Cardiac muscle cell (in vitro differentiated cells and primary cell): Measurements from ENCODE around the gene TMEM108. TPM values are rescaled to one million over a fixed set of nuclear protein-coding genes. Genes with fewer than 3 reads are reported as not detected.

Experiments
- DNase-seq, 2 donors: peaks; one replicate each; pipeline versions ENCODE4 v3.0.0 to v3.0.0-alpha.2; 2010 to 2017; ENCODE audit warnings: low read depth in 1 of 2, low spot score in 1 of 2
- H3K27ac ChIP-seq: fragments of 200-600 bp; sonication (generic); 2 replicates; pipeline ENCODE4 v1.5.1; 2016
- H3K27me3 ChIP-seq: fragments of 200-600 bp; sonication (generic); 2 replicates; pipeline ENCODE4 v1.6.0; 2016; ENCODE audit warnings: control low read depth
- H3K36me3 ChIP-seq: fragments of 200-600 bp; sonication (generic); 2 replicates; pipeline ENCODE4 v1.5.1; 2016; ENCODE audit warnings: control low read depth
- H3K4me1 ChIP-seq: fragments of 200-600 bp; sonication (generic); 2 replicates; pipeline ENCODE4 v1.8.1; 2017; ENCODE audit warnings: low read depth, mild to moderate bottlenecking, mixed run types
- H3K4me3 ChIP-seq: fragments of 200-600 bp; sonication (generic); 2 replicates; pipeline ENCODE4 v1.5.1; 2016; ENCODE audit warnings: mild to moderate bottlenecking
- H3K9me3 ChIP-seq: fragments of 200-600 bp; sonication (generic); 2 replicates; pipeline ENCODE4 v1.5.1; 2017; ENCODE audit warnings: low read depth, mild to moderate bottlenecking, control low read depth
- polyA plus RNA-seq: library from polyadenylated mRNA; unstranded; fragments of >200 nt; fragmentation: Nextera tagmentation; extraction: Ambion mirVana; gene quantifications from 2 replicates; pipeline ENCODE4 v1.2.1, GENCODE V29; 2016
- total RNA-seq: library from RNA; depleted of rRNA; stranded (reverse); fragments of >200 nt; gene quantifications from 2 replicates; pipeline ENCODE4 v1.2.3, GENCODE V29; 2016
- TF ChIP-seq, protein P1 (sequence below): IDR thresholded peaks from 2 replicates; pipeline ENCODE4 v1.5.1; 2012; ENCODE audit warnings: low read depth, mild to moderate bottlenecking, low read length

TMEM108 gene
- total and polyA plus RNA-seq, 2 experiments from 2014 or later: 1.0 to 1.6 TPM

DNA sequence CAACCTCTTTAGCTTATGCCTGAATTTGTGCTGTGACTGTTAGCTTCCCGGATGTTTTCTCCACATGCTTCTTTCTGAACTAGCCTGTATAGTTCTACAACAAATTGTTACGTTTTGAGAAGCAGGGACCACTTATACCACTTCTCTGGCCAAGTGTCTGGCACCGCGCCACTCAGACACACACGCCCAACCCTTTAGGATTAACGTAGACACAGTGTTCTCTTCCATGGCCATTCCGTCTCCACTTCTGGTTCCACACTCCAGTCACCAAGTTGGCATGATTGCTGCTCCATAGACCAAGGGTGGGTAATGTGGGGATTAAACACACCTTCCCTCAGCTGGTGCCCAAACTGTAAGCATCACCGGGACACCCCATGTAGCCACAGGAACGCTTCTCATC lies 755 bp upstream of the TMEM108 start:
- peaks cover 43% of the 10 kb centered on the region for H3K27me3 ChIP-seq
- TF ChIP-seq, protein P1, sequence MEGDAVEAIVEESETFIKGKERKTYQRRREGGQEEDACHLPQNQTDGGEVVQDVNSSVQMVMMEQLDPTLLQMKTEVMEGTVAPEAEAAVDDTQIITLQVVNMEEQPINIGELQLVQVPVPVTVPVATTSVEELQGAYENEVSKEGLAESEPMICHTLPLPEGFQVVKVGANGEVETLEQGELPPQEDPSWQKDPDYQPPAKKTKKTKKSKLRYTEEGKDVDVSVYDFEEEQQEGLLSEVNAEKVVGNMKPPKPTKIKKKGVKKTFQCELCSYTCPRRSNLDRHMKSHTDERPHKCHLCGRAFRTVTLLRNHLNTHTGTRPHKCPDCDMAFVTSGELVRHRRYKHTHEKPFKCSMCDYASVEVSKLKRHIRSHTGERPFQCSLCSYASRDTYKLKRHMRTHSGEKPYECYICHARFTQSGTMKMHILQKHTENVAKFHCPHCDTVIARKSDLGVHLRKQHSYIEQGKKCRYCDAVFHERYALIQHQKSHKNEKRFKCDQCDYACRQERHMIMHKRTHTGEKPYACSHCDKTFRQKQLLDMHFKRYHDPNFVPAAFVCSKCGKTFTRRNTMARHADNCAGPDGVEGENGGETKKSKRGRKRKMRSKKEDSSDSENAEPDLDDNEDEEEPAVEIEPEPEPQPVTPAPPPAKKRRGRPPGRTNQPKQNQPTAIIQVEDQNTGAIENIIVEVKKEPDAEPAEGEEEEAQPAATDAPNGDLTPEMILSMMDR: no peak
- H3K4me3 ChIP-seq: peak overlapping the region; percentile 38
- H3K27ac ChIP-seq: no peak overlapping the region
- peaks cover 5% of the 10 kb centered on the region for H3K4me1 ChIP-seq
- H3K9me3 ChIP-seq: no peaks in the 10 kb centered on the region
- no peaks in the 10 kb centered on the region for H3K36me3 ChIP-seq
- DNase-seq: no peak

DNA sequence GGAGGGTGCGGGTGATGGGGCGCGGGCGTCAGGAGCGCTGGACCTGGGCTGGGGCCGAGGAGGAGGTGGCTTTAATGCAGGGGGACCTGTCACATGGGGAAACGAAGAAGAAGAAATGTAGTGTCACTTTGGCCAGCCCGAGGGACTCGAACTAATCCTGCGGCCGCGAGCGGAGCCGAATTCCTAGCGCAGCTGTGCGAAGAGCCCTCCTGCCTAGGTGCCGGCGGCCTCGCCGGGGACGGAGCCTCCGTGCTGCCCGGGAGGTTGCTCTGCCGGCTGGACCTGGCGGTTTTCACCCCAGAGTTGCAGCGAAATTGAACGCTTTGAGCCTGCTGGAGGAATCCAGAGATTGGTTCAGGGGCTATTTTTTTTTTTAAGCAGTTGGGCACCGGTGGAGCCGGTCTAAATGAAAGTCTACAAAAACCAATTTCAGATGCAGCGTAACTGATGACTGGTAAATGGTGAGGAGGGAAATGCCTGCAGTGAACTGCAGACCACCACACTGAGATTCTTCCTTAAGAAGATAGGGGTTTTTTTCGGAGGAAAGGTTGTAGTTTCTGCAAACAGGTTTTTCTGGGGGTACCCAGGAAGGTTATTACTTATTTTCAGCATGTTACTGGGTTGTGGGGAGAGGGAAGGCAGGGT lies 662 bp downstream of the TMEM108 start:
- H3K27ac ChIP-seq: no peak overlapping the region
- no peaks in the 10 kb centered on the region for H3K9me3 ChIP-seq
- DNase-seq: peak; percentile 14 to 43
- H3K27me3 ChIP-seq: peaks cover 43% of the 10 kb centered on the region
- TF ChIP-seq, protein P1: no peak
- peak overlapping the region; percentile 38 for H3K4me3 ChIP-seq
- H3K36me3 ChIP-seq: no peaks in the 10 kb centered on the region
- H3K4me1 ChIP-seq: peaks cover 5% of the 10 kb centered on the region

DNA sequence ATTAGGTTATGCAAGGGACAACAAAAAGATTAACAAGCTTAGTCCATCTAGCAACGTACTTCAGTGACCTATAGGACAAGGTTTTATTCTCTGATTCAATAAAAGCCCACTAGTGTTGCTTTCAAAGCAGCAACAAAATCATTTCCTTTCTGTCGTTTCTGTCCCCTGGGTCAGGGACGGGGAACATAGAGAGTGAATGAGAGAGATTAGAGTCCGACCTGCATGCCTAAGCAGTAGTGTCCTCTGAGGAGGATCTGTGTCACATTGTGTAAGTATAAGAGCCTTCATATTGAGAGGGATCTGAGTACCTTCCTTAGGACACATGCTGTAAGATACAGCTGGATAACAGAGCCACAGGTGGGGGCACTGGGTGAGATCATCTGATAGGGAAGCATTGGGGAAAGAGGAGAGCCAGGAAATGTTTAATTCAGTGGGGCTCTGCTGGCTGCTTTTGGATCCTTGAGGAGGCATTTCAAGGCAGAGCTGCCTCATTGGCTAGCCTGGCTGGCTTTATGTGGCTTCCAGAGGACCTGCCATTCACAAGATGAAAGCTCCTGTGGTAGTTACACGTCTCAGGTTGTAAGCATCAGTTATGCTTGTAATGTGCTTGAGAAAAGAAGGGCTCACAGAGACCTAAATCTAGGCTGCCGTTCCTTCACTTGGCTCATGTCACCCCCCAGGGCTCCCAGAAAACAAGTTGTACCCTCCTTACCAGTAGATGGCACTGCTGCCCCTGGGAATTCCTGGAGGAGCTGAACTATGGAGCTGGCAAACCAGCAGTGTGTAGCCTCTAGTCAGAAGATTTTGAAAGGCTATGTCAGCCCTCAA lies 2.7 kb downstream of the TMEM108 start:
- TF ChIP-seq, protein P1: peak; percentile 82
- peak; percentile 85 to 86 for DNase-seq
- Histone ChIP-seq H3K4me3 (no peak overlapping the region), H3K27me3 (peaks cover 43% of the 10 kb centered on the region), H3K9me3 (no peaks in the 10 kb centered on the region), H3K36me3 (no peaks in the 10 kb centered on the region), H3K4me1 (peaks cover 5% of the 10 kb centered on the region), H3K27ac (no peak overlapping the region)

DNA sequence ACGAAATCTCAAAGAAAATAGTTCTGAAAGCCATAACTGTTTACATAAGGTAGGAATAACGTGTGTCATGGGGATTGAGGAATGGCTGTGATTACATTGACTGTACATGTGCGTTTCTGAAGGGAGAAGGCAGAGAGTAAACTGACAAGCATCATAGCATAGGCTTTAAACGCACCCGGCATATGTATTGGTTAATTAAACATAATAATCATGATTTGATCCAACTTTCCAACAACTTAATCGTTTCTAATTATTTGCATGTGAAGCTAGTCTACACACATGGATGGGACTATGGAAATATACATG lies 3.3 kb downstream of the TMEM108 start:
- H3K27me3 ChIP-seq: peaks cover 43% of the 10 kb centered on the region
- peaks cover 5% of the 10 kb centered on the region for H3K4me1 ChIP-seq
- H3K27ac ChIP-seq: no peak overlapping the region
- no peaks in the 10 kb centered on the region for H3K9me3 ChIP-seq
- no peak for DNase-seq
- H3K36me3 ChIP-seq: no peaks in the 10 kb centered on the region
- no peak overlapping the region for H3K4me3 ChIP-seq
- TF ChIP-seq, protein P1: no peak

DNA sequence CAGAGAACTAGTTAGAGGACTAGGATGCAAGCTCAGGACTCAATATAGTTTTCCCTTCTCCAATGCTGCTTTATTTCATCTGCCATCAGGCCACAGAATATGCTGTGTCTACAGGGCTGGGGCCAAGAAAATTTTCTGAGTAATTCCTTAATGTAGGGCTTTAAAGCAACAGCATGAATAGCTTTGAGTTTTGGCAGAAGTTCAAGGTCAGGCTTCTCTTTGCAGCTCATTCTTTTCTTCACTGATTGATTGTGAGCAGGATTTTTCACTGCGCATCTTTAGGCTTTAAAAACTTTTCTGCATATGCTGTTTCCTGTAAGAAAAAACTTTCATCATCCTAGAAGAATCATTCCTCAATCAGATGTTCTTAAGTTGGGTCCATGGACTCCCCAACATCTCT lies 4.6 kb downstream of the TMEM108 start:
- DNase-seq: peak in 1 of 2 donors; percentile 53
- TF ChIP-seq, protein P1: no peak
- Histone ChIP-seq H3K27ac (no peak overlapping the region), H3K36me3 (no peaks in the 10 kb centered on the region), H3K27me3 (peaks cover 31% of the 10 kb centered on the region), H3K4me3 (no peak overlapping the region), H3K9me3 (no peaks in the 10 kb centered on the region), H3K4me1 (peaks cover under 1% of the 10 kb centered on the region)
